Fibroblast of peridontal ligament (primary cell): ENCODE data around the gene GSTP1.
"Not testable (repeated sequence)": the region's sequence is repeated elsewhere in the genome, so short reads cannot be mapped to it uniquely, and the experiment has no call there.

Experiments
- DNase-seq: peaks from one replicate; pipeline ENCODE4 v3.0.0-alpha.2; 2010; ENCODE audit errors: extremely low read depth

The GSTP1 gene

GRCh38 chr11:67563705-67564114 is 19.9 kb upstream of the GSTP1 start:
- DNase-seq, result peak; percentile 75

- no peak for DNase-seq
Measured at GRCh38 chr11:67564230-67564629, 19.4 kb upstream of the GSTP1 start.

- no peak for DNase-seq
Measured at GRCh38 chr11:67571443-67571842, 12.2 kb upstream of the GSTP1 start.

GRCh38 chr11:67572305-67572704 is 11.3 kb upstream of the GSTP1 start:
- no peak for DNase-seq

- DNase-seq, result peak; percentile 36
Measured at GRCh38 chr11:67572747-67573419, 10.7 kb upstream of the GSTP1 start.

- no peak for DNase-seq
Measured at GRCh38 chr11:67574938-67575337, 8.7 kb upstream of the GSTP1 start.

- DNase-seq, result no peak
Measured at GRCh38 chr11:67576735-67577475, 6.7 kb upstream of the GSTP1 start.

- no peak for DNase-seq
Measured at GRCh38 chr11:67577951-67578350, 5.7 kb upstream of the GSTP1 start.

GRCh38 chr11:67581469-67581868 is 2.1 kb upstream of the GSTP1 start:
- DNase-seq, result no peak

- no peak for DNase-seq
Measured at GRCh38 chr11:67582011-67582410, 1.6 kb upstream of the GSTP1 start.

- peak; percentile 53 for DNase-seq
Measured at GRCh38 chr11:67584205-67584880, 731 bp downstream of the GSTP1 start.

- DNase-seq, result no peak
Measured at GRCh38 chr11:67584881-67585873, 1.6 kb downstream of the GSTP1 start.

GRCh38 chr11:67585911-67586310 is 2.3 kb downstream of the GSTP1 start:
- no peak for DNase-seq

- DNase-seq, result no peak
Measured at GRCh38 chr11:67586568-67587250, 3.1 kb downstream of the GSTP1 start.

- no peak for DNase-seq
Measured at GRCh38 chr11:67588136-67588503, 4.5 kb downstream of the GSTP1 start.

GRCh38 chr11:67588899-67589415 is 5.3 kb downstream of the GSTP1 start:
- DNase-seq, result not testable (repeated sequence)

GRCh38 chr11:67592880-67593564 is 9.4 kb downstream of the GSTP1 start:
- no peak for DNase-seq

- DNase-seq, result no peak
Measured at GRCh38 chr11:67593565-67593905, 9.9 kb downstream of the GSTP1 start.

- DNase-seq, result no peak
Measured at GRCh38 chr11:67594480-67594879, 10.9 kb downstream of the GSTP1 start.

GRCh38 chr11:67596753-67597300 is 13.2 kb downstream of the GSTP1 start:
- DNase-seq, result no peak
